IPS-18a (cell line): ENCODE data around the gene TREX2.

Source experiments
- H3K27ac ChIP-seq: one replicate; pipeline ENCODE4 v1.5.1; 2013; ENCODE audit warnings: low read length
- H3K27me3 ChIP-seq: one replicate; pipeline ENCODE4 v1.6.1; 2013; ENCODE audit warnings: mild to moderate bottlenecking, low read length; ENCODE audit not compliant: control insufficient read depth, insufficient read depth
- H3K36me3 ChIP-seq: one replicate; pipeline ENCODE4 v1.6.1; 2013; ENCODE audit warnings: low read depth, low read length; ENCODE audit not compliant: control insufficient read depth
- H3K4me1 ChIP-seq: one replicate; pipeline ENCODE4 v1.6.1; 2013; ENCODE audit warnings: low read depth, low read length; ENCODE audit not compliant: control insufficient read depth
- H3K4me3 ChIP-seq: one replicate; pipeline ENCODE4 v1.5.1; 2013; ENCODE audit warnings: low read length
- H3K9ac ChIP-seq: one replicate; pipeline ENCODE4 v1.6.1; 2013; ENCODE audit warnings: mild to moderate bottlenecking, low read length, moderate library complexity
- H3K9me3 ChIP-seq: one replicate; pipeline ENCODE4 v1.6.1; 2013; ENCODE audit warnings: low read depth, low read length; ENCODE audit not compliant: control insufficient read depth

TREX2 gene

GRCh38 chrX:153421856-153422255 lies 24.0 kb downstream of the TREX2 start:
- Histone ChIP-seq H3K27ac (no peak overlapping the region), H3K27me3 (no peaks in the 10 kb centered on the region), H3K36me3 (no peaks in the 10 kb centered on the region), H3K9ac (no peak overlapping the region), H3K4me1 (no peaks in the 10 kb centered on the region), H3K9me3 (no peaks in the 10 kb centered on the region), H3K4me3 (no peak overlapping the region)

- Histone ChIP-seq H3K27ac (no peak overlapping the region), H3K4me1 (no peaks in the 10 kb centered on the region), H3K27me3 (no peaks in the 10 kb centered on the region), H3K9ac (no peak overlapping the region), H3K36me3 (no peaks in the 10 kb centered on the region), H3K9me3 (peaks cover 3% of the 10 kb centered on the region), H3K4me3 (no peak overlapping the region)
Measured at GRCh38 chrX:153420851-153421599, 24.8 kb downstream of the TREX2 start.

DNA sequence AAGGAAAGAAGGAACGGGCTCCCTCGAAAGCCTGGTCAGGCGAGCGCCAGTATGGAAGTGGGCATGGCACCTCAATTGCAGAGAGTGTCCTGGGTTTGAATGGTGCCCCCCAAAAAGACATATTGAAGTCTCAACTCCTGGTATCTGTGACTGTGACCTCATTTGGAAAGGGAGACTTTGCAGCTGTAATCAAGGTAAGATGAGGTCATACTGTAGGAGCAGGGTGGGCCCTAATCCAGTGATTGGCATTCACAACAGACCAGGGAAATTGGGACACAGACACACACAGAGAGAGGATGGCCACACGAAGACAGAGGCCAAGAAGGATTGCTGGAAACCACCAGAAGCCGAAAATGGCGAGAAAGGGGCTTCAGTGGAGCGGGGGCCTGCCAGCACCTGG lies 28.2 kb downstream of the TREX2 start:
- H3K9me3 ChIP-seq: peaks cover 3% of the 10 kb centered on the region
- no peaks in the 10 kb centered on the region for H3K36me3 ChIP-seq
- H3K9ac ChIP-seq: no peak overlapping the region
- peaks cover 1% of the 10 kb centered on the region for H3K27me3 ChIP-seq
- H3K4me3 ChIP-seq: no peak overlapping the region
- no peak overlapping the region for H3K27ac ChIP-seq
- H3K4me1 ChIP-seq: no peaks in the 10 kb centered on the region

DNA sequence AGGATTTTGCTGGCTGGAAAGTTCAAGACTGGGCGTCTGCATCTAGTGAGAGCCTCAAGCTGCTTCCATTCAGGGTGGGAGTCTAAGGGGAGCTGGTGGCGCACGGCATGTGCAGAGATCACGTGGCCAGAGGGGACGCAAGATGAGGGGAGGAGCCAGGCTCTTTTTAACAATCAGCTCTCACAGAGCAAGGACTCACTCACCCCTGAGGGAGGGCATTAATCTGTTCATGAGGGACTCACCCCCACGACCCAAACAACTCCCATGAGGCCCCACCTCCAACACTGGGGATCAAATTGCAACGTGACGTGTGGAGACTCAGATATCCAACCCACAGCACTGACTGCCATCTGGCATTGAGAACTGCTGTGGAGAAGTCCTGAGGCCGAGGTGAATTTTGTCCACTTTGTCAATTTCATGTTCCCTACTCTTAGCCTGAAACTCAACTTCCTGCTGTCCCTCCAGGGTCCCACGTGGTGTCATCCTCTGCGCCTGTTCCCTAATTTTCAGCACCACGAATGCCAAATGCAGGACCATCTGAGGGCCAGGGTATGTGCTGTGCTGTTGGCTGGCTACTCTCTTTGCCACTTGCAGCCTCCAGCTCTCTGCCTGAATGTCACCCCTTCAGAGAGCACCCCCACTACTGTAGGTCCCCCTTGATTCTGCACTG lies 28.9 kb downstream of the TREX2 start:
- Histone ChIP-seq H3K27me3 (peaks cover 9% of the 10 kb centered on the region), H3K27ac (no peak overlapping the region), H3K9me3 (peaks cover 6% of the 10 kb centered on the region), H3K9ac (no peak overlapping the region), H3K4me3 (no peak overlapping the region), H3K36me3 (no peaks in the 10 kb centered on the region), H3K4me1 (no peaks in the 10 kb centered on the region)

- Histone ChIP-seq H3K27ac (no peak overlapping the region), H3K36me3 (no peaks in the 10 kb centered on the region), H3K9me3 (peaks cover 7% of the 10 kb centered on the region), H3K4me1 (no peaks in the 10 kb centered on the region), H3K9ac (no peak overlapping the region), H3K27me3 (peaks cover 24% of the 10 kb centered on the region), H3K4me3 (no peak overlapping the region)
Measured at GRCh38 chrX:153414856-153415510, 30.9 kb downstream of the TREX2 start.

DNA sequence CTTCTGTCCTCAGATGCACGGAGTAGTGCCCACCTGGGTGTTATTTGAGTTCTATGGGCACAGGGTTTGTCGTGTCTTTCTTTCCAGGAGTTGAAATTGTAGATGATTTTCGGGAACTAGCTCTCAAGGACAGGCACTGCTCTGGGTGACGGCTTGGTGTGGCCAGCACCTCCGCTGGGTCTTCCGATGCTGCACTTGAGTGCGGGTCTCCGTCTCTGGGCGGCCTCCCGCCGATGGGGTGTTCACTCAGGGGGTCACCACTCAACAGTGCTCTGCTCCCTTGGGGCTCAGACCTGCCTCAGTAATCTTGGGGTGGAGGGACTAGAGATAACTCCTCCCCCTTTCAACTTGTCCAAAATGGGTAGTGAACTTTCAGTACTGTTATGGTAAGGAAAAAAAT lies 32.1 kb downstream of the TREX2 start:
- Histone ChIP-seq H3K9me3 (peaks cover 7% of the 10 kb centered on the region), H3K36me3 (no peaks in the 10 kb centered on the region), H3K27me3 (peaks cover 24% of the 10 kb centered on the region), H3K9ac (no peak overlapping the region), H3K27ac (no peak overlapping the region), H3K4me1 (no peaks in the 10 kb centered on the region), H3K4me3 (no peak overlapping the region)

DNA sequence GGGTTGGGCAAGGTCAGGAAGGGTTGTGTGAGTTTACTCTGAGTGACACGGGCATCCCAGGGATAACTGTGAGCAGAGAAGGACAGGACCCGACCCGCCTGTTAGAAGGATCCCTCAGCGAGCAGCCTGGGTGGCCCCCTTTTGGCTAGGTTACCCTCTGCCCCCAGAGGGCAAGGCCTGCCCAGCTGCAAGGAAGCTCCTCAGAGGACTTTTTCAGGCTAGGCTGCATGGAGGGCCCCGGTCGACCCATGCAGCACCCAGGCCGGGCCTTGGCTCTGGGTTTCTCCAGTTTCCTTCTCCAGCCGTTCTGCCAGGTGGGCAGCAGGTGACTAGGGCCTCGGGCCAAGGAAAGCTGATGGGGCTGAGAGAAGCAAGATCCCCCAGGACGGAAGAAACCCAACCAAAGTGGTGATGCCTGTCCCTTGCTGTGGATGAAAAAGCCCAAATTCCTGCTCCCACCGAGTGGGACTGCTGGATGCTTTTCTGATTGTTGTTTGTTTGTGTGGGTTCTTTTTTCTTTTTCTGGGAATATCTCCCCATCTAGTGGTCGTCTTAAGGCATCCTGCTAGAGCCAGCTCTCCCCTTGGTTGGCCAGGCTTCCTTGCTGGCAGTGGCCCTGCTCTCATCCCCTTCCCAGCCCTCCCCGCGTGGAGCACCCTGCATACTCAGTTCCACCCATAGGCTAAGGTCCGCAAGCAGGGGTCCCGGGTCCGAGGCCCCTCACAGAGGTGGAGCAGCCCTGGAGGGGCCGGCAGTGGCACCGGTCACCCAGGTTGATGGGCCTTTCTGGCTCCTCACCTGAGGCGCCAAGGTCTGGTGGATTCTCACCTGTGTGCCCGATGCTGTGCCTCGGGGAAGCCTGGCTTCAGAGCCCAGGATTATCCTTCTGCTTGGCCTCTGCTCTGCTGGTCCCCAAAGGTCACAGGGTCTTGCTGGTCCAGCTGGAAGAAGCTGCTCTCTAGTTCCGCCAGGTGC lies 32.8 kb downstream of the TREX2 start:
- H3K36me3 ChIP-seq: no peaks in the 10 kb centered on the region
- peaks cover 7% of the 10 kb centered on the region for H3K9me3 ChIP-seq

GRCh38 chrX:153411988-153412574 lies 33.8 kb downstream of the TREX2 start:
- Histone ChIP-seq H3K9me3 (peaks cover 7% of the 10 kb centered on the region), H3K27ac (no peak overlapping the region), H3K4me3 (peak overlapping the region; percentile 42), H3K9ac (no peak overlapping the region), H3K4me1 (no peaks in the 10 kb centered on the region), H3K36me3 (no peaks in the 10 kb centered on the region), H3K27me3 (peaks cover 24% of the 10 kb centered on the region)

More for the DNA sequence above, 32.8 kb downstream of the TREX2 start:
- H3K27me3 ChIP-seq: peaks cover 24% of the 10 kb centered on the region
- no peaks in the 10 kb centered on the region for H3K4me1 ChIP-seq
- H3K27ac ChIP-seq: no peak overlapping the region
- H3K4me3 ChIP-seq: no peak overlapping the region
- H3K9ac ChIP-seq: no peak overlapping the region

DNA sequence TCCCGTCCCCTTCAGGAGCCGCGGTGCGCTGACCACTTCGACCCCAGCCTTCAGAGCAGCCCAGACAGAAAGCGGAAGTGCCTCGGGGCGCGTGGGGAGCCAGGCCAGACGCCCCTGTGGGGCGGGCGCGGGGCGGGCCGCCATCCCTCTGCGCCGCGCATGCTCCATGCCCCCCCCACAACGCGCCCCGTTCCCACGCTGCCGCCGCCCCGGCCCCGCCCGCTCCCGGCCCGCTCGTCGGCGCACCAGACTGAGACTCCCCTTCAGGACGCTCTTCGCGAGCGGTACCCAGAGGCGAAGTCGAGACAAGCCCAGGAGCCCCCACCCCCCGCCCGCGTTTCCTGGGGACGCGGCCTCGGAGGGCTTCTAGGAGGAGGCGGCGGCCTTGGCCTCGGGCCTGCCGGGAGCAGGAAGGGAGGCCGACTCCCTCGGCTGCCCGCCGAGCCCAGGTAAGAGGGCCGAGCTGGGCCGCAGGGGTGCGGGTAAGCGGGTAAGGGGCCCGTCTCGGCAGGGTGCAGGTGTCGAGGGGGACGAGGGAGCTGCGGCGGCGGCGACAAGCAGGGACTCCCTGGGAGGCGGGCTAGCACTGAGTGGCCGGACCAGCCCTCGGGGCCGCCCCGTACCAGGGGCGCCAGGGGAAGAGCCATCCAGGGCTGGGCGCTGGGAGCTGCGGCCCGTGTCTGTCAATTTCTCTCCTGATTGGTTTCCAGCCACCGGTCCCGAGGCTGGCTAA lies 34.4 kb downstream of the TREX2 start, which contains the start of gene ZFP92:
Gene ZFP92 (plus strand): TSS at position 218 of the 733 bp plus-strand sequence. CDS start 6,851 bp downstream, outside the sequence.
- Histone ChIP-seq H3K4me1 (no peaks in the 10 kb centered on the region), H3K27me3 (peaks cover 24% of the 10 kb centered on the region), H3K9ac (no peak within 1 kb of the TSS), H3K4me3 (peak within 1 kb of the TSS; percentile 42), H3K27ac (no peak within 1 kb of the TSS), H3K36me3 (no peaks in the 10 kb centered on the region), H3K9me3 (peaks cover 4% of the 10 kb centered on the region)

DNA sequence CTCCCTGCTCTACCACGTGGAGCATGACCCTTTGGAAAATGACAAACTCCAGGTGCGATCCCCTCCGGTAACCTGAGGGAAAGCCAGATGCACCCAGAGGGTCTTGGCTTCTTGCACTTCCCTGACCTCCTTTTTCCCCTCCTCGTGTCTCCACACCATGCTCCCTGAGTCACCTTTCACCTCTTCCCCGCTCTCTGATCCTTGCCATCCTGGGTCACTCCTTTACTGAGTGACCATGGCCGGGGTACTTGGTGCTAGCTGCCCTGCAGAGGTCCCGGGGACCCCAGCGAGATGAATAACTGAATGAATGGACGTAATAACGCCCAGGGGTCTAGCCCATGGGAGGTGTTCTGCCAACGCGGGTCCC lies 35.0 kb downstream of the TREX2 start:
- peaks cover 24% of the 10 kb centered on the region for H3K27me3 ChIP-seq
- H3K4me3 ChIP-seq: peak overlapping the region; percentile 35
- H3K36me3 ChIP-seq: no peaks in the 10 kb centered on the region
- H3K27ac ChIP-seq: no peak overlapping the region
- H3K4me1 ChIP-seq: no peaks in the 10 kb centered on the region
- no peak overlapping the region for H3K9ac ChIP-seq
- H3K9me3 ChIP-seq: peaks cover 4% of the 10 kb centered on the region
